HEK293T (cell line): Measurements from ENCODE around the gene CBX6.

ENCODE experiments used
- CTCF ChIA-PET: fragments of 350-600 bp; formaldehyde crosslinking; extraction: SDS; loops from one replicate; lab custom pipeline; 2021; ENCODE audit warnings: antibody characterized with exemption, inconsistent platforms; lab: Yijun Ruan, JAX
- POLR2A ChIA-PET: fragments of 350-600 bp; formaldehyde crosslinking; extraction: SDS; loops from one replicate; lab custom pipeline; 2020; ENCODE audit warnings: antibody characterized with exemption, inconsistent platforms; lab: Yijun Ruan, JAX
- DNase-seq: peaks from one replicate; pipeline ENCODE4 v3.0.0; 2012; ENCODE audit warnings: mixed read lengths; ENCODE audit errors: extremely low spot score
- ARNT ChIP-seq: fragments of 450-650 bp; IDR thresholded peaks from 2 replicates; pipeline ENCODE4 v1.6.1; 2017; ENCODE audit warnings: mild to moderate bottlenecking
- BHLHE40 ChIP-seq: fragments of 450-650 bp; IDR thresholded peaks from 2 replicates; pipeline ENCODE4 v1.6.1; 2016; ENCODE audit warnings: mild to moderate bottlenecking, moderate library complexity, borderline replicate concordance
- CTBP1 ChIP-seq: fragments of 450-650 bp; IDR thresholded peaks from 2 replicates; pipeline ENCODE4 v1.6.1; 2016; ENCODE audit warnings: borderline replicate concordance
- ELF4 ChIP-seq: fragments of 450-650 bp; IDR thresholded peaks from 2 replicates; pipeline ENCODE4 v1.6.1; 2017; ENCODE audit warnings: antibody characterized with exemption
- FOXA1 ChIP-seq: fragments of 450-650 bp; IDR thresholded peaks from 2 replicates; pipeline ENCODE4 v1.6.1; 2016; ENCODE audit warnings: mild to moderate bottlenecking
- FOXK2 ChIP-seq: fragments of 450-650 bp; IDR thresholded peaks from 2 replicates; pipeline ENCODE4 v1.6.1; 2016; ENCODE audit warnings: mild to moderate bottlenecking
- FOXM1 ChIP-seq: fragments of 450-650 bp; IDR thresholded peaks from 2 replicates; pipeline ENCODE4 v1.6.1; 2017; ENCODE audit warnings: mild to moderate bottlenecking, borderline replicate concordance
- HDGF ChIP-seq: fragments of 450-650 bp; IDR thresholded peaks from 2 replicates; pipeline ENCODE4 v1.6.1; 2017; ENCODE audit warnings: antibody characterized with exemption, borderline replicate concordance
- L3MBTL2 ChIP-seq: fragments of 450-650 bp; conservative IDR thresholded peaks from 2 replicates; pipeline ENCODE4 v1.6.1; 2016; ENCODE audit warnings: mild to moderate bottlenecking
- LEF1 ChIP-seq: fragments of 450-650 bp; IDR thresholded peaks from 2 replicates; pipeline ENCODE4 v1.6.1; 2017; ENCODE audit warnings: mild to moderate bottlenecking, borderline replicate concordance
- NFRKB ChIP-seq: fragments of 450-650 bp; IDR thresholded peaks from 2 replicates; pipeline ENCODE4 v1.6.1; 2016; ENCODE audit warnings: mild to moderate bottlenecking, moderate library complexity
- SP1 ChIP-seq: fragments of 450-650 bp; IDR thresholded peaks from 2 replicates; pipeline ENCODE4 v1.6.1; 2017
- SUZ12 ChIP-seq: fragments of 450-650 bp; IDR thresholded peaks from 2 replicates; pipeline ENCODE4 v1.6.1; 2016; ENCODE audit warnings: mild to moderate bottlenecking
- TARDBP ChIP-seq: fragments of 450-650 bp; IDR thresholded peaks from 2 replicates; pipeline ENCODE4 v1.6.1; 2016
- ZNF384 ChIP-seq: fragments of 450-650 bp; IDR thresholded peaks from 2 replicates; pipeline ENCODE4 v1.6.1; 2016
- TF ChIP-seq, protein P1 (sequence below): fragments of 450-650 bp; IDR thresholded peaks from 2 replicates; pipeline ENCODE4 v1.6.1; 2016

Gene CBX6

DNA sequence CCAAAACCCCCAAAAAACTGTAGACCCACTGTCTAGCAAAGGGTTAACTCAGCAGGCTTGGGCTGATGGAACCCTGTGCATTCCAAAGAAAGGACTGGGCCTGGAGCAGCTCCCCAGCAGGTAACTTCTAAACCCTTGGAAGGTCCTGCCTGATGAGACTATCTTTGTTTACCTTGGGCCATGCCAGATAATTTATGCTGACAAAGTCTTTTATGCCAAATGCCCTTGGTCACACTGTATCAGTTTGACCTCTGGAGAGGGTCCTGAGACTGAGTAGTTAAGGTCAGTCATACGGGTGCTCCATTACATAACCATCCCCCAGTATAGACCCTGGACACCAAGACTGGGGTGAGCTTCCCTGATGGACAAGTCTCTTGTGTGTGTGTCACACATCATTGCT lies 56.2 kb downstream of the CBX6 start:
- no peak for DNase-seq
- POLR2A ChIA-PET = no interaction called here
- CTCF ChIA-PET = no interaction called here
- TF ChIP-seq FOXM1 = no peak
- TF ChIP-seq, protein P1, sequence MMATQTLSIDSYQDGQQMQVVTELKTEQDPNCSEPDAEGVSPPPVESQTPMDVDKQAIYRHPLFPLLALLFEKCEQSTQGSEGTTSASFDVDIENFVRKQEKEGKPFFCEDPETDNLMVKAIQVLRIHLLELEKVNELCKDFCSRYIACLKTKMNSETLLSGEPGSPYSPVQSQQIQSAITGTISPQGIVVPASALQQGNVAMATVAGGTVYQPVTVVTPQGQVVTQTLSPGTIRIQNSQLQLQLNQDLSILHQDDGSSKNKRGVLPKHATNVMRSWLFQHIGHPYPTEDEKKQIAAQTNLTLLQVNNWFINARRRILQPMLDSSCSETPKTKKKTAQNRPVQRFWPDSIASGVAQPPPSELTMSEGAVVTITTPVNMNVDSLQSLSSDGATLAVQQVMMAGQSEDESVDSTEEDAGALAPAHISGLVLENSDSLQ = no peak
- no peak for TF ChIP-seq FOXK2
- no peak for TF ChIP-seq SUZ12
- no peak for TF ChIP-seq FOXA1
- no peak for TF ChIP-seq L3MBTL2
- TF ChIP-seq HDGF = no peak
- no peak for TF ChIP-seq ZNF384
- no peak for TF ChIP-seq ELF4
- no peak for TF ChIP-seq ARNT
- no peak for TF ChIP-seq CTBP1
- no peak for TF ChIP-seq SP1
- no peak for TF ChIP-seq NFRKB
- TF ChIP-seq LEF1 = no peak
- TF ChIP-seq BHLHE40 = no peak
- no peak for TF ChIP-seq TARDBP
